DOHH2 (cell line): Measurements from ENCODE around the gene C16orf89.

Experiments
- CTCF ChIP-seq: fragments of 200-600 bp; sonication (generic); IDR thresholded peaks from one replicate; pipeline ENCODE4 v1.5.1; 2014; ENCODE audit warnings: antibody characterized with exemption, mild to moderate bottlenecking, low read depth, low read length; ENCODE audit not compliant: poor library complexity, severe bottlenecking
- EZH2phosphoT487 ChIP-seq: fragments of 200-600 bp; sonication (generic); IDR thresholded peaks from 2 replicates; pipeline ENCODE4 v1.6.1; 2017; ENCODE audit warnings: borderline replicate concordance, mild to moderate bottlenecking, antibody characterized with exemption, low read length, moderate library complexity, mixed read lengths

- no peak for TF ChIP-seq CTCF
- TF ChIP-seq EZH2phosphoT487 = no peak
Measured at GRCh38 chr16:5028950-5029475, 36.7 kb downstream of the C16orf89 start.
